ENCODE data around the gene PAWR. TPM values are rescaled to one million over a fixed set of nuclear protein-coding genes. Genes with fewer than 3 reads are reported as not detected.
"Not testable (repeated sequence)": the region's sequence is repeated elsewhere in the genome, so short reads cannot be mapped to it uniquely, and the experiment has no call there.

The PAWR gene
- total RNA-seq, 4 donors from 2014 or later: 45.1 to 92.1 (median 59.5) TPM

- WGBS, 2 donors (ENCODE audit: low coverage in 1 of 2): 25 to 38% methylated on average over 3 to 4 of the region's 5 CpGs
Observed at GRCh38 chr12:79547044-79547734, 143.6 kb downstream of the PAWR start.

GRCh38 chr12:79546466-79547043, 144.2 kb downstream of the PAWR start:
- Histone ChIP-seq H3K4me1 (peaks cover 7 to 26% (median 15%) of the 10 kb centered on the region in 3 donors), H3K36me3 (no peaks in the 10 kb centered on the region), H3K27me3 (no peaks in the 10 kb centered on the region), H3K27ac (peak overlapping the region in 1 of 4 donors; percentile 51), H3K9me3 (no peaks in the 10 kb centered on the region), H3K4me3 (no peak overlapping the region)
- WGBS, 2 donors (ENCODE audit: low coverage in 1 of 2): 79 to 87% methylated on average over 2 to 5 of the region's 5 CpGs
- TF ChIP-seq CTCF (IDR thresholded peaks at IDR 0.05) (no peak), EP300 (IDR thresholded peaks at IDR 0.05) (no peak), POLR2A (IDR thresholded peaks at IDR 0.05) (no peak), POLR2AphosphoS5 (IDR thresholded peaks at IDR 0.05) (no peak)
- no peak for ATAC-seq

More at GRCh38 chr12:79547044-79547734, 143.6 kb downstream of the PAWR start:
- no peaks in the 10 kb centered on the region for H3K36me3 ChIP-seq
- H3K9me3 ChIP-seq: no peaks in the 10 kb centered on the region
- no peak overlapping the region for H3K4me3 ChIP-seq
- TF ChIP-seq EP300 (IDR thresholded peaks at IDR 0.05): no peak
- ATAC-seq: peak; percentile 51
- no peaks in the 10 kb centered on the region for H3K27me3 ChIP-seq
- peaks cover 7 to 29% (median 15%) of the 10 kb centered on the region in 3 donors for H3K4me1 ChIP-seq
- peak overlapping the region in 2 of 4 donors; percentile 17 to 51 for H3K27ac ChIP-seq

GRCh38 chr12:79544439-79544838, 146.3 kb downstream of the PAWR start:
- H3K27ac ChIP-seq, H3K4me3 ChIP-seq, H3K27me3 ChIP-seq, H3K9me3 ChIP-seq, H3K36me3 ChIP-seq, ATAC-seq: not testable (repeated sequence)
- 86 to 87% methylated on average over 2 to 3 of the region's 3 CpGs for WGBS, 2 donors (ENCODE audit: low coverage in 1 of 2)
- H3K4me1 ChIP-seq: peaks cover 7 to 22% (median 15%) of the 10 kb centered on the region in 3 donors

- H3K27ac ChIP-seq: no peak overlapping the region
- H3K9me3 ChIP-seq: no peaks in the 10 kb centered on the region
- H3K36me3 ChIP-seq: no peaks in the 10 kb centered on the region
- H3K4me3 ChIP-seq: no peak overlapping the region
- no peaks in the 10 kb centered on the region for H3K4me1 ChIP-seq
- ATAC-seq: no peak
- TF ChIP-seq POLR2A (IDR thresholded peaks at IDR 0.05) (no peak), POLR2AphosphoS5 (IDR thresholded peaks at IDR 0.05) (no peak)
- 88 to 93% methylated on average over 2 to 3 of the region's 3 CpGs for WGBS, 2 donors (ENCODE audit: low coverage in 1 of 2)
- no peaks in the 10 kb centered on the region for H3K27me3 ChIP-seq
Observed at GRCh38 chr12:79537675-79538074, 153.1 kb downstream of the PAWR start.

- Histone ChIP-seq H3K4me1 (no peaks in the 10 kb centered on the region), H3K27ac (no peak overlapping the region), H3K4me3 (no peak overlapping the region), H3K9me3 (no peaks in the 10 kb centered on the region), H3K27me3 (no peaks in the 10 kb centered on the region), H3K36me3 (no peaks in the 10 kb centered on the region)
- 97 to 100% methylated on average over 1 to 2 of the region's 2 CpGs for WGBS, 2 donors (ENCODE audit: low coverage in 1 of 2)
- TF ChIP-seq EP300 (IDR thresholded peaks at IDR 0.05) (no peak), CTCF (IDR thresholded peaks at IDR 0.05) (no peak), POLR2AphosphoS5 (IDR thresholded peaks at IDR 0.05) (no peak), POLR2A (IDR thresholded peaks at IDR 0.05) (no peak)
- no peak for ATAC-seq
Observed at GRCh38 chr12:79535751-79536150, 155.0 kb downstream of the PAWR start.

Other genes with a start within 250 kb of the PAWR start
- gene PPP1R12A, start 244.1 kb upstream of the PAWR start, total RNA-seq: 100 to 1,000 TPM; 387 to 683 (median 563) TPM